OCI-LY1 (cell line): Measurements from ENCODE around the gene PPP2R2D.

Experiments used
- EZH2 ChIP-seq: fragments of 200-600 bp; sonication (generic), shearing (Covaris generic); IDR thresholded peaks from 2 replicates; pipeline ENCODE4 v1.8.0; 2017; ENCODE audit warnings: borderline replicate concordance, mixed run types, mild to moderate bottlenecking, antibody characterized with exemption, low read length, moderate library complexity, mixed read lengths
- TF ChIP-seq, protein P1 (sequence below): fragments of 200-600 bp; sonication (generic), shearing (Covaris generic); IDR thresholded peaks from 2 replicates; pipeline ENCODE4 v1.5.1; 2017; ENCODE audit warnings: mild to moderate bottlenecking, antibody characterized with exemption, low read length, moderate library complexity, mixed read lengths

DNA sequence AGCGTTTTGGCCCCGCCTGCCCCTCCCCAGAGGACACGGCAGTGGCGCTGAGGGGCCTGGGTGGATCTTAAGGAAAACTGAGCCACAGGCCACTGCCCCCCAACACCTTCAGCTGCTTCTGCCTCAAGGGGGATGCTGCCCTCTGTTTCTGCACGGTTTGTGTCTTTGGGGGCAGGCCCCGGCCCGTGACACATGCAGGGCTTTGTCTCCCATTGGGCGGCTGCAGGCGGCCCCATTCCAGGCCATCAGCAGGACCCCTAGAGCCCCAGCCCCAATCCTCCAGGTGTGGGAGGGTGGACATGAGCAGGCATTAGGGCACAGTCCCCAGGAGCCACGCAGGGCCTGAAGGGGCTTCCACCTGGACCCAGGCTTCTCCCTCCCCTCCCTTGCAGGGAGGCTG lies 25.3 kb upstream of the PPP2R2D start:
- TF ChIP-seq, protein P1, sequence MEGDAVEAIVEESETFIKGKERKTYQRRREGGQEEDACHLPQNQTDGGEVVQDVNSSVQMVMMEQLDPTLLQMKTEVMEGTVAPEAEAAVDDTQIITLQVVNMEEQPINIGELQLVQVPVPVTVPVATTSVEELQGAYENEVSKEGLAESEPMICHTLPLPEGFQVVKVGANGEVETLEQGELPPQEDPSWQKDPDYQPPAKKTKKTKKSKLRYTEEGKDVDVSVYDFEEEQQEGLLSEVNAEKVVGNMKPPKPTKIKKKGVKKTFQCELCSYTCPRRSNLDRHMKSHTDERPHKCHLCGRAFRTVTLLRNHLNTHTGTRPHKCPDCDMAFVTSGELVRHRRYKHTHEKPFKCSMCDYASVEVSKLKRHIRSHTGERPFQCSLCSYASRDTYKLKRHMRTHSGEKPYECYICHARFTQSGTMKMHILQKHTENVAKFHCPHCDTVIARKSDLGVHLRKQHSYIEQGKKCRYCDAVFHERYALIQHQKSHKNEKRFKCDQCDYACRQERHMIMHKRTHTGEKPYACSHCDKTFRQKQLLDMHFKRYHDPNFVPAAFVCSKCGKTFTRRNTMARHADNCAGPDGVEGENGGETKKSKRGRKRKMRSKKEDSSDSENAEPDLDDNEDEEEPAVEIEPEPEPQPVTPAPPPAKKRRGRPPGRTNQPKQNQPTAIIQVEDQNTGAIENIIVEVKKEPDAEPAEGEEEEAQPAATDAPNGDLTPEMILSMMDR, result no peak
- no peak for TF ChIP-seq EZH2
